Muscle layer of duodenum (tissue), 2 donors: ENCODE results near the gene FOLR2.
"Not testable (repeated sequence)": the region's sequence is repeated elsewhere in the genome, so short reads cannot be mapped to it uniquely, and the experiment has no call there.

ENCODE experiments used
- H3K27ac ChIP-seq: one replicate; pipeline ENCODE4 v1.7.0; 2013; ENCODE audit warnings: mild to moderate bottlenecking, low read length
- H3K27me3 ChIP-seq: one replicate; pipeline ENCODE4 v1.7.0; 2013; ENCODE audit warnings: low read depth, mild to moderate bottlenecking, control low read depth, low read length
- H3K36me3 ChIP-seq, 2 donors: one replicate each; pipeline ENCODE4 v1.7.0; 2013; ENCODE audit warnings: low read length in 2 of 2, control low read depth in 1 of 2, mild to moderate bottlenecking in 1 of 2; ENCODE audit not compliant: insufficient read depth in 2 of 2, control insufficient read depth in 1 of 2
- H3K4me1 ChIP-seq, 2 donors: one replicate each; pipeline ENCODE4 v1.7.0; 2013; ENCODE audit warnings: low read length in 2 of 2, mild to moderate bottlenecking in 2 of 2, control low read depth in 1 of 2, moderate library complexity in 1 of 2; ENCODE audit not compliant: insufficient read depth in 2 of 2, control insufficient read depth in 1 of 2
- H3K4me3 ChIP-seq, 2 donors: one replicate each; pipeline ENCODE4 v1.7.0; 2013; ENCODE audit warnings: low read length in 2 of 2, low read depth in 1 of 2, mild to moderate bottlenecking in 1 of 2
- H3K9me3 ChIP-seq, 2 donors: one replicate each; pipeline ENCODE4 v1.7.0; 2013; ENCODE audit warnings: low read length in 2 of 2, control low read depth in 1 of 2, mild to moderate bottlenecking in 1 of 2; ENCODE audit not compliant: control insufficient read depth in 1 of 2
- donor health status: healthy.

FOLR2 gene

GRCh38 chr11:72188267-72188666 is 28.3 kb upstream of the FOLR2 start:
- Histone ChIP-seq H3K36me3 (no peaks in the 10 kb centered on the region), H3K27ac (no peak overlapping the region), H3K4me1 (peaks cover 0 to 9% of the 10 kb centered on the region in 2 donors), H3K4me3 (no peak overlapping the region), H3K27me3 (no peaks in the 10 kb centered on the region), H3K9me3 (no peaks in the 10 kb centered on the region)

GRCh38 chr11:72189455-72190250 is 26.9 kb upstream of the FOLR2 start:
- Histone ChIP-seq H3K9me3 (no peaks in the 10 kb centered on the region), H3K36me3 (no peaks in the 10 kb centered on the region), H3K4me3 (no peak overlapping the region), H3K27ac (no peak overlapping the region), H3K27me3 (no peaks in the 10 kb centered on the region), H3K4me1 (peaks cover 0 to 9% of the 10 kb centered on the region in 2 donors)

- H3K27me3 ChIP-seq, result no peaks in the 10 kb centered on the region
- H3K4me3 ChIP-seq, result no peak overlapping the region
- H3K9me3 ChIP-seq, result no peaks in the 10 kb centered on the region
- no peaks in the 10 kb centered on the region for H3K36me3 ChIP-seq
- H3K4me1 ChIP-seq, result peaks cover 0 to 9% of the 10 kb centered on the region in 2 donors
- H3K27ac ChIP-seq, result no peak overlapping the region
Measured at GRCh38 chr11:72190631-72191071, 25.9 kb upstream of the FOLR2 start.

DNA sequence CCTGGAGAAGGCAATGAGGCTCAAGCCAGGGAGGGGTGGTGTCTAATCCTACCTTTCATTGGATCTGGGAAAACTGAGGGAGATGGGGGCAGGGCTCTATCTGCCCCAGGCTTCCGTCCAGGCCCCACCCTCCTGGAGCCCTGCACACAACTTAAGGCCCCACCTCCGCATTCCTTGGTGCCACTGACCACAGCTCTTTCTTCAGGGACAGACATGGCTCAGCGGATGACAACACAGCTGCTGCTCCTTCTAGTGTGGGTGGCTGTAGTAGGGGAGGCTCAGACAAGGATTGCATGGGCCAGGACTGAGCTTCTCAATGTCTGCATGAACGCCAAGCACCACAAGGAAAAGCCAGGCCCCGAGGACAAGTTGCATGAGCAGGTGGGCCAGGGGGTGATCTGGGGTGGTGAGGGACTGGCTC is 24.6 kb upstream of the FOLR2 start, which contains the start of gene FOLR1:
FOLR1 (plus strand) TSS at position 180 of the 421 bp plus-strand sequence; CDS start at position 214, 34 bp downstream.
- H3K27ac ChIP-seq, result no peak within 1 kb of the TSS
- peaks cover 0 to 13% of the 10 kb centered on the region in 2 donors for H3K4me1 ChIP-seq
- H3K36me3 ChIP-seq, result no peaks in the 10 kb centered on the region
- H3K27me3 ChIP-seq, result no peaks in the 10 kb centered on the region
- no peak within 1 kb of the TSS for H3K4me3 ChIP-seq
- no peaks in the 10 kb centered on the region for H3K9me3 ChIP-seq

- H3K9me3 ChIP-seq, result no peaks in the 10 kb centered on the region
- no peaks in the 10 kb centered on the region for H3K27me3 ChIP-seq
- no peak overlapping the region for H3K27ac ChIP-seq
- H3K4me3 ChIP-seq, result no peak overlapping the region
- no peaks in the 10 kb centered on the region for H3K36me3 ChIP-seq
- H3K4me1 ChIP-seq, result peaks cover 0 to 4% of the 10 kb centered on the region in 2 donors
Measured at GRCh38 chr11:72195518-72196270, 20.9 kb upstream of the FOLR2 start.

DNA sequence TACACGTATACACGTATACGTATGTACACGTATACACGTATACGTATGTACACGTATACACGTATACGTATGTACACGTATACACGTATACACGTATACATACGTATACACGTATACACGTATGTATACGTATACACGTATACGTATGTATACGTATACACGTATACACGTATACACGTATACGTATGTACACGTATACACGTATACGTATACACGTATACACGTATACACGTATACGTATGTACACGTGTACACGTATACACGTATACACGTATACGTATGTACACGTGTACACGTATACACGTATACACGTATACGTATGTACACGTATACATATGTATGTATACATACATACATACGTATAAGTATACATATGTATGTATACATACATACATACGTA is 15.1 kb upstream of the FOLR2 start:
- H3K27me3 ChIP-seq, H3K36me3 ChIP-seq, H3K4me3 ChIP-seq, H3K27ac ChIP-seq, H3K9me3 ChIP-seq, H3K4me1 ChIP-seq: not testable (repeated sequence)

GRCh38 chr11:72202571-72202970 is 14.0 kb upstream of the FOLR2 start:
- Histone ChIP-seq H3K27ac (no peak overlapping the region), H3K9me3 (no peaks in the 10 kb centered on the region), H3K27me3 (no peaks in the 10 kb centered on the region), H3K4me3 (no peak overlapping the region), H3K36me3 (no peaks in the 10 kb centered on the region), H3K4me1 (no peaks in the 10 kb centered on the region)

DNA sequence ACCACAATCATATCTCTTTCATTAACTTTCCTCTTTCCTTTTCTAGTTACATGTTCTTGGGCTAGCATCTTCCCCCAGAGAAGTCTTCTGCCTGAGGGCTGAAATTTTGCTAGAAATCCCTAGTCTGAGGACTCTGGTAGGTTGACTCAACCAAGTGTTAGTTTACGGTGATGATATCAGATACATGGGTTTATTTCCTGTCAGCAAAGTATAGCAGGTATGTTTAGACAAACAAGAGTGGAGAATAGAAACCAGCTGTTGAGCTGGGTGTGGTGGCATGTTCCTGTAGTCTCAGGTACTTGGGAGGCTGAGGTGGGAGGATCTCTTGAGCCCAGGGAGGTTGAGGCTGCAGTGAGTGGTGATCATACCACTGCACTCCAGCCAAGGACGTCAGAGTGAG is 13.4 kb upstream of the FOLR2 start:
- no peak overlapping the region for H3K27ac ChIP-seq
- no peaks in the 10 kb centered on the region for H3K4me1 ChIP-seq

DNA sequence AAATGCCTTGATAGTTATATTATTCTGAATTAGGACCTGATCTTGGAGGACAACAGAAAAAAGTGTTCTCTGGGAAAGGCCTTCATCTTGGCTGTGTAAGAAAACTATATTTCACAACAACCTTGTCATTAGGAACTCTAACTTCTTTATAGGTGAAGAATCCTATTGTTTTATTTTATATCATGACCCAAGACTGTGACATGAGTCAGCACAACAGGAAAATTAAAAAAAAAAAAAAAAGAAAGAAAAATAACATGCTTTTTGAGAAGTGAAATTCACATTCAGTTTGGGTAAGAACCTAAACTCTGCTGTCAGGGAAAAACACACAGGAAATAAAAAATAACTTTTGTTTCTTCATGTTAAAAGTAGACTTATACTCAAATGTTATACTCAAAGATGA is 11.7 kb upstream of the FOLR2 start:
- Histone ChIP-seq H3K27ac (no peak overlapping the region), H3K36me3 (no peaks in the 10 kb centered on the region), H3K4me1 (no peaks in the 10 kb centered on the region), H3K9me3 (no peaks in the 10 kb centered on the region), H3K27me3 (no peaks in the 10 kb centered on the region), H3K4me3 (no peak overlapping the region)

More for the DNA sequence above, 13.4 kb upstream of the FOLR2 start:
- H3K4me3 ChIP-seq, result no peak overlapping the region
- H3K9me3 ChIP-seq, result no peaks in the 10 kb centered on the region
- H3K36me3 ChIP-seq, result no peaks in the 10 kb centered on the region
- H3K27me3 ChIP-seq, result no peaks in the 10 kb centered on the region

- not testable (repeated sequence) for H3K27me3 ChIP-seq, H3K27ac ChIP-seq, H3K36me3 ChIP-seq, H3K4me3 ChIP-seq, H3K9me3 ChIP-seq, H3K4me1 ChIP-seq
Measured at GRCh38 chr11:72206794-72207193, 9.8 kb upstream of the FOLR2 start.

GRCh38 chr11:72208281-72208680 is 8.3 kb upstream of the FOLR2 start:
- Histone ChIP-seq H3K36me3 (no peaks in the 10 kb centered on the region), H3K27me3 (no peaks in the 10 kb centered on the region), H3K4me3 (no peak overlapping the region), H3K27ac (no peak overlapping the region), H3K4me1 (no peaks in the 10 kb centered on the region), H3K9me3 (no peaks in the 10 kb centered on the region)
